ENCODE data around the gene ADISSP. TPM values are rescaled to one million over a fixed set of nuclear protein-coding genes. Genes with fewer than 3 reads are reported as not detected.

ADISSP gene
- total and polyA plus RNA-seq, 2 experiments from 2014 or later = 86.6 to 126 TPM

DNA sequence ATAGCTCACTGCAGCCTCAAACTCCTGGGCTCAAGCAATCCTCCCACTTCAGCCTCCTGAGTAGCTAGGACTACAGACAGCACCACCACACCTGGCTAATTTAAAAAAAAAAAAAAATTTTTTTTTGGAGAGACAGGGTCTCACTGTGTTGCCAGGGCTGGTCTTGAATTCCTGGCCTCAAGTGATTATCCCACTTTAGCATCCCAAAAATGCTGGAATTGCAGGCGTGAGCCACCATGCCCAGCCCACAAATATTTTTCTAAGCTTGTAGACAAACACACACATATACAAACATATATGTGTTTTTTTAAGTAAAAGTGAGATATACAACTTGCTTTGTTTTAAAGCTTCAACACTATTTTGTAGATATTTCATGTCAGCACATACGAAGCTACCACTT, 24.3 kb downstream of the ADISSP start:
- H3K79me2 ChIP-seq (replicated peaks; ENCODE audit: insufficient read depth) = no peaks in the 10 kb centered on the region
- Mint-ChIP-seq H3K27ac (no peak overlapping the region), H3K4me1 (peaks cover 31% of the 10 kb centered on the region), H3K9me3 (no peaks in the 10 kb centered on the region), H3K27me3 (ENCODE audit: insufficient read depth, low read depth, poor library complexity) (peaks cover 20% of the 10 kb centered on the region), H3K4me3 (no peak overlapping the region; the same call in 2 of the 3 replicates), H3K36me3 (ENCODE audit: low read depth) (no peaks in the 10 kb centered on the region)
- H3K36me3 ChIP-seq (ENCODE audit: insufficient read depth) = no peaks in the 10 kb centered on the region
- peaks cover 6% of the 10 kb centered on the region; the same call in 1 of the 2 replicates for H3K27me3 ChIP-seq (ENCODE audit: insufficient read depth)
- DNase-seq (ENCODE audit: low spot score) (no peak), ATAC-seq (no peak)
- H3K4me1 ChIP-seq (ENCODE audit: insufficient read depth) = peaks cover 5% of the 10 kb centered on the region; the same call in 1 of the 2 replicates
- no peak overlapping the region for H3K4me2 ChIP-seq
- TF ChIP-seq, protein P1, sequence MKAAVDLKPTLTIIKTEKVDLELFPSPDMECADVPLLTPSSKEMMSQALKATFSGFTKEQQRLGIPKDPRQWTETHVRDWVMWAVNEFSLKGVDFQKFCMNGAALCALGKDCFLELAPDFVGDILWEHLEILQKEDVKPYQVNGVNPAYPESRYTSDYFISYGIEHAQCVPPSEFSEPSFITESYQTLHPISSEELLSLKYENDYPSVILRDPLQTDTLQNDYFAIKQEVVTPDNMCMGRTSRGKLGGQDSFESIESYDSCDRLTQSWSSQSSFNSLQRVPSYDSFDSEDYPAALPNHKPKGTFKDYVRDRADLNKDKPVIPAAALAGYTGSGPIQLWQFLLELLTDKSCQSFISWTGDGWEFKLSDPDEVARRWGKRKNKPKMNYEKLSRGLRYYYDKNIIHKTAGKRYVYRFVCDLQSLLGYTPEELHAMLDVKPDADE (IDR thresholded peaks at IDR 0.05) = no peak
- TF ChIP-seq, protein P2, sequence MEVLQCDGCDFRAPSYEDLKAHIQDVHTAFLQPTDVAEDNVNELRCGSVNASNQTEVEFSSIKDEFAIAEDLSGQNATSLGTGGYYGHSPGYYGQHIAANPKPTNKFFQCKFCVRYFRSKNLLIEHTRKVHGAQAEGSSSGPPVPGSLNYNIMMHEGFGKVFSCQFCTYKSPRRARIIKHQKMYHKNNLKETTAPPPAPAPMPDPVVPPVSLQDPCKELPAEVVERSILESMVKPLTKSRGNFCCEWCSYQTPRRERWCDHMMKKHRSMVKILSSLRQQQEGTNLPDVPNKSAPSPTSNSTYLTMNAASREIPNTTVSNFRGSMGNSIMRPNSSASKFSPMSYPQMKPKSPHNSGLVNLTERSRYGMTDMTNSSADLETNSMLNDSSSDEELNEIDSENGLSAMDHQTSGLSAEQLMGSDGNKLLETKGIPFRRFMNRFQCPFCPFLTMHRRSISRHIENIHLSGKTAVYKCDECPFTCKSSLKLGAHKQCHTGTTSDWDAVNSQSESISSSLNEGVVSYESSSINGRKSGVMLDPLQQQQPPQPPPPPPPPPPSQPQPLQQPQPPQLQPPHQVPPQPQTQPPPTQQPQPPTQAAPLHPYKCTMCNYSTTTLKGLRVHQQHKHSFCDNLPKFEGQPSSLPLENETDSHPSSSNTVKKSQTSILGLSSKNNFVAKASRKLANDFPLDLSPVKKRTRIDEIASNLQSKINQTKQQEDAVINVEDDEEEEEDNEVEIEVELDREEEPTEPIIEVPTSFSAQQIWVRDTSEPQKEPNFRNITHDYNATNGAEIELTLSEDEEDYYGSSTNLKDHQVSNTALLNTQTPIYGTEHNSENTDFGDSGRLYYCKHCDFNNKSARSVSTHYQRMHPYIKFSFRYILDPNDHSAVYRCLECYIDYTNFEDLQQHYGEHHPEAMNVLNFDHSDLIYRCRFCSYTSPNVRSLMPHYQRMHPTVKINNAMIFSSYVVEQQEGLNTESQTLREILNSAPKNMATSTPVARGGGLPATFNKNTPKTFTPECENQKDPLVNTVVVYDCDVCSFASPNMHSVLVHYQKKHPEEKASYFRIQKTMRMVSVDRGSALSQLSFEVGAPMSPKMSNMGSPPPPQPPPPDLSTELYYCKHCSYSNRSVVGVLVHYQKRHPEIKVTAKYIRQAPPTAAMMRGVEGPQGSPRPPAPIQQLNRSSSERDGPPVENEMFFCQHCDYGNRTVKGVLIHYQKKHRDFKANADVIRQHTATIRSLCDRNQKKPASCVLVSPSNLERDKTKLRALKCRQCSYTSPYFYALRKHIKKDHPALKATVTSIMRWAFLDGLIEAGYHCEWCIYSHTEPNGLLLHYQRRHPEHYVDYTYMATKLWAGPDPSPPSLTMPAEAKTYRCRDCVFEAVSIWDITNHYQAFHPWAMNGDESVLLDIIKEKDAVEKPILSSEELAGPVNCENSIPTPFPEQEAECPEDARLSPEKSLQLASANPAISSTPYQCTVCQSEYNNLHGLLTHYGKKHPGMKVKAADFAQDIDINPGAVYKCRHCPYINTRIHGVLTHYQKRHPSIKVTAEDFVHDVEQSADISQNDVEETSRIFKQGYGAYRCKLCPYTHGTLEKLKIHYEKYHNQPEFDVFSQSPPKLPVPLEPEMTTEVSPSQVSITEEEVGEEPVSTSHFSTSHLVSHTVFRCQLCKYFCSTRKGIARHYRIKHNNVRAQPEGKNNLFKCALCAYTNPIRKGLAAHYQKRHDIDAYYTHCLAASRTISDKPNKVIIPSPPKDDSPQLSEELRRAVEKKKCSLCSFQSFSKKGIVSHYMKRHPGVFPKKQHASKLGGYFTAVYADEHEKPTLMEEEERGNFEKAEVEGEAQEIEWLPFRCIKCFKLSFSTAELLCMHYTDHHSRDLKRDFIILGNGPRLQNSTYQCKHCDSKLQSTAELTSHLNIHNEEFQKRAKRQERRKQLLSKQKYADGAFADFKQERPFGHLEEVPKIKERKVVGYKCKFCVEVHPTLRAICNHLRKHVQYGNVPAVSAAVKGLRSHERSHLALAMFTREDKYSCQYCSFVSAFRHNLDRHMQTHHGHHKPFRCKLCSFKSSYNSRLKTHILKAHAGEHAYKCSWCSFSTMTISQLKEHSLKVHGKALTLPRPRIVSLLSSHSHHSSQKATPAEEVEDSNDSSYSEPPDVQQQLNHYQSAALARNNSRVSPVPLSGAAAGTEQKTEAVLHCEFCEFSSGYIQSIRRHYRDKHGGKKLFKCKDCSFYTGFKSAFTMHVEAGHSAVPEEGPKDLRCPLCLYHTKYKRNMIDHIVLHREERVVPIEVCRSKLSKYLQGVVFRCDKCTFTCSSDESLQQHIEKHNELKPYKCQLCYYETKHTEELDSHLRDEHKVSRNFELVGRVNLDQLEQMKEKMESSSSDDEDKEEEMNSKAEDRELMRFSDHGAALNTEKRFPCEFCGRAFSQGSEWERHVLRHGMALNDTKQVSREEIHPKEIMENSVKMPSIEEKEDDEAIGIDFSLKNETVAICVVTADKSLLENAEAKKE (CRISPR knock-in tag; IDR thresholded peaks at IDR 0.05) = no peak
- no peak for TF ChIP-seq STAT1 (IDR thresholded peaks at IDR 0.05; ENCODE audit: unreplicated experiment)
- no peak for TF ChIP-seq NANOG (IDR thresholded peaks at IDR 0.05; ENCODE audit: borderline replicate concordance)
- TF ChIP-seq EZH2 (IDR thresholded peaks at IDR 0.05; ENCODE audit: low read depth, unreplicated experiment) = no peak
- TF ChIP-seq CREB1 (CRISPR knock-in tag; IDR thresholded peaks at IDR 0.05; ENCODE audit: low read depth) = no peak
- no peak for TF ChIP-seq JUNB (IDR thresholded peaks at IDR 0.05; ENCODE audit: unreplicated experiment)
- no peak for TF ChIP-seq POLR2AphosphoS5 (IDR thresholded peaks at IDR 0.05; ENCODE audit: low read depth)
- TF ChIP-seq ZNF114 (CRISPR knock-in tag; IDR thresholded peaks at IDR 0.05) = no peak
- TF ChIP-seq EZH2phosphoT487 (IDR thresholded peaks at IDR 0.05; ENCODE audit: unreplicated experiment) = no peak
- TF ChIP-seq, protein P3, sequence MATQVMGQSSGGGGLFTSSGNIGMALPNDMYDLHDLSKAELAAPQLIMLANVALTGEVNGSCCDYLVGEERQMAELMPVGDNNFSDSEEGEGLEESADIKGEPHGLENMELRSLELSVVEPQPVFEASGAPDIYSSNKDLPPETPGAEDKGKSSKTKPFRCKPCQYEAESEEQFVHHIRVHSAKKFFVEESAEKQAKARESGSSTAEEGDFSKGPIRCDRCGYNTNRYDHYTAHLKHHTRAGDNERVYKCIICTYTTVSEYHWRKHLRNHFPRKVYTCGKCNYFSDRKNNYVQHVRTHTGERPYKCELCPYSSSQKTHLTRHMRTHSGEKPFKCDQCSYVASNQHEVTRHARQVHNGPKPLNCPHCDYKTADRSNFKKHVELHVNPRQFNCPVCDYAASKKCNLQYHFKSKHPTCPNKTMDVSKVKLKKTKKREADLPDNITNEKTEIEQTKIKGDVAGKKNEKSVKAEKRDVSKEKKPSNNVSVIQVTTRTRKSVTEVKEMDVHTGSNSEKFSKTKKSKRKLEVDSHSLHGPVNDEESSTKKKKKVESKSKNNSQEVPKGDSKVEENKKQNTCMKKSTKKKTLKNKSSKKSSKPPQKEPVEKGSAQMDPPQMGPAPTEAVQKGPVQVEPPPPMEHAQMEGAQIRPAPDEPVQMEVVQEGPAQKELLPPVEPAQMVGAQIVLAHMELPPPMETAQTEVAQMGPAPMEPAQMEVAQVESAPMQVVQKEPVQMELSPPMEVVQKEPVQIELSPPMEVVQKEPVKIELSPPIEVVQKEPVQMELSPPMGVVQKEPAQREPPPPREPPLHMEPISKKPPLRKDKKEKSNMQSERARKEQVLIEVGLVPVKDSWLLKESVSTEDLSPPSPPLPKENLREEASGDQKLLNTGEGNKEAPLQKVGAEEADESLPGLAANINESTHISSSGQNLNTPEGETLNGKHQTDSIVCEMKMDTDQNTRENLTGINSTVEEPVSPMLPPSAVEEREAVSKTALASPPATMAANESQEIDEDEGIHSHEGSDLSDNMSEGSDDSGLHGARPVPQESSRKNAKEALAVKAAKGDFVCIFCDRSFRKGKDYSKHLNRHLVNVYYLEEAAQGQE (IDR thresholded peaks at IDR 0.05; ENCODE audit: unreplicated experiment) = no peak
- TF ChIP-seq, protein P4, sequence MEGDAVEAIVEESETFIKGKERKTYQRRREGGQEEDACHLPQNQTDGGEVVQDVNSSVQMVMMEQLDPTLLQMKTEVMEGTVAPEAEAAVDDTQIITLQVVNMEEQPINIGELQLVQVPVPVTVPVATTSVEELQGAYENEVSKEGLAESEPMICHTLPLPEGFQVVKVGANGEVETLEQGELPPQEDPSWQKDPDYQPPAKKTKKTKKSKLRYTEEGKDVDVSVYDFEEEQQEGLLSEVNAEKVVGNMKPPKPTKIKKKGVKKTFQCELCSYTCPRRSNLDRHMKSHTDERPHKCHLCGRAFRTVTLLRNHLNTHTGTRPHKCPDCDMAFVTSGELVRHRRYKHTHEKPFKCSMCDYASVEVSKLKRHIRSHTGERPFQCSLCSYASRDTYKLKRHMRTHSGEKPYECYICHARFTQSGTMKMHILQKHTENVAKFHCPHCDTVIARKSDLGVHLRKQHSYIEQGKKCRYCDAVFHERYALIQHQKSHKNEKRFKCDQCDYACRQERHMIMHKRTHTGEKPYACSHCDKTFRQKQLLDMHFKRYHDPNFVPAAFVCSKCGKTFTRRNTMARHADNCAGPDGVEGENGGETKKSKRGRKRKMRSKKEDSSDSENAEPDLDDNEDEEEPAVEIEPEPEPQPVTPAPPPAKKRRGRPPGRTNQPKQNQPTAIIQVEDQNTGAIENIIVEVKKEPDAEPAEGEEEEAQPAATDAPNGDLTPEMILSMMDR (conservative IDR thresholded peaks at IDR 0.05; ENCODE audit: low read depth in 2 of 2) = no peak
- TF ChIP-seq ZNF331 (CRISPR knock-in tag; IDR thresholded peaks at IDR 0.05; ENCODE audit: low read depth) = no peak
- H3K27ac ChIP-seq (ENCODE audit: low read depth) = no peak overlapping the region
- no peaks in the 10 kb centered on the region for H3F3A ChIP-seq (replicated peaks; ENCODE audit: low read depth)
- H3K9me2 ChIP-seq (ENCODE audit: insufficient read depth) = no peaks in the 10 kb centered on the region
- no peak overlapping the region for H3K4me3 ChIP-seq
- no peak overlapping the region for H2AFZ ChIP-seq
- no peaks in the 10 kb centered on the region for H4K20me1 ChIP-seq (replicated peaks; ENCODE audit: insufficient read depth)

All from GM23338 (cell line).